Activated naive CD8-positive, alpha-beta T cell treated with anti-CD3 and anti-CD28 coated beads, Interleukin-2, amount 50 U/mL, for 24 hours (primary cell): ENCODE results near the gene FMO4.
"Not testable (repeated sequence)": the region's sequence is repeated elsewhere in the genome, so short reads cannot be mapped to it uniquely, and the experiment has no call there.

Experiments
- ATAC-seq: fragments of 150-1000 bp; cut with Tn5 transposase; one replicate; pipeline ENCODE4 v1.10.0; 2021
- DNase-seq: peaks from one replicate; pipeline ENCODE4 v3.0.0; 2021
- H3K27ac Mint-ChIP-seq: one replicate; pipeline ENCODE4 v1.8.0; 2021; ENCODE audit warnings: mild to moderate bottlenecking, mixed read lengths
- H3K27me3 Mint-ChIP-seq: one replicate; pipeline ENCODE4 v1.8.0; 2021; ENCODE audit warnings: mixed read lengths
- H3K36me3 Mint-ChIP-seq: one replicate; pipeline ENCODE4 v1.8.0; 2021; ENCODE audit warnings: low read depth, mixed read lengths
- H3K4me1 Mint-ChIP-seq: one replicate; pipeline ENCODE4 v1.8.0; 2021; ENCODE audit warnings: mixed read lengths
- H3K4me3 Mint-ChIP-seq: one replicate; pipeline ENCODE4 v1.8.0; 2021; ENCODE audit warnings: mild to moderate bottlenecking, moderate library complexity, mixed read lengths
- H3K9me3 Mint-ChIP-seq: one replicate; pipeline ENCODE4 v1.8.0; 2021; ENCODE audit warnings: mixed read lengths

Gene FMO4

GRCh38 chr1:171313835-171314320 is at the start of gene FMO4:
Gene FMO4 (plus strand): TSS chr1:171314183. CDS start chr1:171319826, 5,643 bp downstream.
- H3K4me1 Mint-ChIP-seq: peaks cover 22% of the 10 kb centered on the region
- no peaks in the 10 kb centered on the region for H3K9me3 Mint-ChIP-seq
- peak; percentile 76 for DNase-seq
- H3K36me3 Mint-ChIP-seq: no peaks in the 10 kb centered on the region
- no peaks in the 10 kb centered on the region for H3K27me3 Mint-ChIP-seq
- peak within 1 kb of the TSS; percentile 73 for H3K27ac Mint-ChIP-seq
- peak within 1 kb of the TSS; percentile 78 for H3K4me3 Mint-ChIP-seq
- peak; percentile 100 for ATAC-seq

- H3K36me3 Mint-ChIP-seq: no peaks in the 10 kb centered on the region
- H3K4me1 Mint-ChIP-seq: no peaks in the 10 kb centered on the region
- H3K9me3 Mint-ChIP-seq: no peaks in the 10 kb centered on the region
- no peak for ATAC-seq
- H3K4me3 Mint-ChIP-seq: no peak overlapping the region
- no peak overlapping the region for H3K27ac Mint-ChIP-seq
- no peak for DNase-seq
- peaks cover 16% of the 10 kb centered on the region for H3K27me3 Mint-ChIP-seq
Observed at GRCh38 chr1:171265686-171266085, 48.3 kb upstream of the FMO4 start.

GRCh38 chr1:171266930-171267329 is 47.1 kb upstream of the FMO4 start:
- ATAC-seq: no peak
- no peaks in the 10 kb centered on the region for H3K36me3 Mint-ChIP-seq
- no peak overlapping the region for H3K4me3 Mint-ChIP-seq
- peaks cover 20% of the 10 kb centered on the region for H3K27me3 Mint-ChIP-seq
- no peaks in the 10 kb centered on the region for H3K9me3 Mint-ChIP-seq
- H3K27ac Mint-ChIP-seq: no peak overlapping the region
- DNase-seq: no peak
- no peaks in the 10 kb centered on the region for H3K4me1 Mint-ChIP-seq

- no peak for ATAC-seq
- H3K4me3 Mint-ChIP-seq: no peak overlapping the region
Observed at GRCh38 chr1:171267391-171267790, 46.6 kb upstream of the FMO4 start.

GRCh38 chr1:171270806-171271205 is 43.2 kb upstream of the FMO4 start:
- no peak overlapping the region for H3K27ac Mint-ChIP-seq
- ATAC-seq: no peak
- DNase-seq: no peak

More at GRCh38 chr1:171267391-171267790, 46.6 kb upstream of the FMO4 start:
- Mint-ChIP-seq H3K4me1 (no peaks in the 10 kb centered on the region), H3K9me3 (no peaks in the 10 kb centered on the region), H3K27me3 (peaks cover 20% of the 10 kb centered on the region), H3K27ac (no peak overlapping the region), H3K36me3 (no peaks in the 10 kb centered on the region)
- no peak for DNase-seq

GRCh38 chr1:171277534-171277933 is 36.4 kb upstream of the FMO4 start:
- peaks cover 12% of the 10 kb centered on the region for H3K27me3 Mint-ChIP-seq
- H3K27ac Mint-ChIP-seq: no peak overlapping the region
- H3K4me1 Mint-ChIP-seq: peaks cover 5% of the 10 kb centered on the region
- no peak for ATAC-seq
- DNase-seq: no peak
- H3K36me3 Mint-ChIP-seq: no peaks in the 10 kb centered on the region
- H3K4me3 Mint-ChIP-seq: no peak overlapping the region
- H3K9me3 Mint-ChIP-seq: no peaks in the 10 kb centered on the region

More at GRCh38 chr1:171270806-171271205, 43.2 kb upstream of the FMO4 start:
- no peaks in the 10 kb centered on the region for H3K36me3 Mint-ChIP-seq
- peaks cover 27% of the 10 kb centered on the region for H3K27me3 Mint-ChIP-seq
- H3K4me1 Mint-ChIP-seq: no peaks in the 10 kb centered on the region
- no peak overlapping the region for H3K4me3 Mint-ChIP-seq
- H3K9me3 Mint-ChIP-seq: no peaks in the 10 kb centered on the region

- no peak overlapping the region for H3K27ac Mint-ChIP-seq
- peaks cover 9% of the 10 kb centered on the region for H3K27me3 Mint-ChIP-seq
- no peaks in the 10 kb centered on the region for H3K9me3 Mint-ChIP-seq
- H3K4me1 Mint-ChIP-seq: peaks cover 5% of the 10 kb centered on the region
- no peak for DNase-seq
- H3K36me3 Mint-ChIP-seq: no peaks in the 10 kb centered on the region
- ATAC-seq: no peak
- no peak overlapping the region for H3K4me3 Mint-ChIP-seq
Observed at GRCh38 chr1:171279234-171279633, 34.7 kb upstream of the FMO4 start.

GRCh38 chr1:171279678-171280077 is 34.3 kb upstream of the FMO4 start:
- no peaks in the 10 kb centered on the region for H3K36me3 Mint-ChIP-seq
- ATAC-seq (no peak), DNase-seq (no peak)
- no peak overlapping the region for H3K4me3 Mint-ChIP-seq
- no peak overlapping the region for H3K27ac Mint-ChIP-seq
- no peaks in the 10 kb centered on the region for H3K9me3 Mint-ChIP-seq
- H3K4me1 Mint-ChIP-seq: peaks cover 5% of the 10 kb centered on the region
- H3K27me3 Mint-ChIP-seq: peaks cover 9% of the 10 kb centered on the region

GRCh38 chr1:171280599-171280998 is 33.4 kb upstream of the FMO4 start:
- ATAC-seq: no peak
- H3K4me3 Mint-ChIP-seq: no peak overlapping the region

GRCh38 chr1:171286032-171286705 is 27.8 kb upstream of the FMO4 start:
- peaks cover 3% of the 10 kb centered on the region for H3K4me1 Mint-ChIP-seq
- ATAC-seq: no peak
- H3K4me3 Mint-ChIP-seq: no peak overlapping the region
- H3K36me3 Mint-ChIP-seq: no peaks in the 10 kb centered on the region
- H3K9me3 Mint-ChIP-seq: no peaks in the 10 kb centered on the region
- DNase-seq: no peak
- no peak overlapping the region for H3K27ac Mint-ChIP-seq
- peaks cover 11% of the 10 kb centered on the region for H3K27me3 Mint-ChIP-seq

More at GRCh38 chr1:171280599-171280998, 33.4 kb upstream of the FMO4 start:
- Mint-ChIP-seq H3K36me3 (no peaks in the 10 kb centered on the region), H3K27ac (no peak overlapping the region), H3K9me3 (no peaks in the 10 kb centered on the region), H3K4me1 (peaks cover 5% of the 10 kb centered on the region), H3K27me3 (peaks cover 10% of the 10 kb centered on the region)
- DNase-seq: no peak

GRCh38 chr1:171290621-171291020 is 23.4 kb upstream of the FMO4 start:
- Mint-ChIP-seq H3K4me1 (peaks cover 3% of the 10 kb centered on the region), H3K4me3 (no peak overlapping the region)

GRCh38 chr1:171292799-171293198 is 21.2 kb upstream of the FMO4 start:
- Mint-ChIP-seq H3K27me3 (peaks cover 8% of the 10 kb centered on the region), H3K36me3 (no peaks in the 10 kb centered on the region), H3K4me1 (no peaks in the 10 kb centered on the region), H3K9me3 (no peaks in the 10 kb centered on the region), H3K27ac (no peak overlapping the region), H3K4me3 (no peak overlapping the region)
- DNase-seq (no peak), ATAC-seq (no peak)

More at GRCh38 chr1:171290621-171291020, 23.4 kb upstream of the FMO4 start:
- Mint-ChIP-seq H3K27ac (no peak overlapping the region), H3K27me3 (peaks cover 7% of the 10 kb centered on the region), H3K36me3 (no peaks in the 10 kb centered on the region), H3K9me3 (no peaks in the 10 kb centered on the region)
- DNase-seq (no peak), ATAC-seq (no peak)

GRCh38 chr1:171295383-171295782 is 18.6 kb upstream of the FMO4 start:
- not testable (repeated sequence) for ATAC-seq, H3K4me1 Mint-ChIP-seq, H3K27me3 Mint-ChIP-seq, H3K4me3 Mint-ChIP-seq, H3K36me3 Mint-ChIP-seq, DNase-seq, H3K9me3 Mint-ChIP-seq, H3K27ac Mint-ChIP-seq

GRCh38 chr1:171295821-171296220 is 18.2 kb upstream of the FMO4 start:
- H3K4me3 Mint-ChIP-seq: no peak overlapping the region
- H3K4me1 Mint-ChIP-seq: no peaks in the 10 kb centered on the region
- no peak overlapping the region for H3K27ac Mint-ChIP-seq
- H3K36me3 Mint-ChIP-seq: no peaks in the 10 kb centered on the region
- ATAC-seq: no peak
- peaks cover 3% of the 10 kb centered on the region for H3K27me3 Mint-ChIP-seq
- no peak for DNase-seq
- peaks cover 11% of the 10 kb centered on the region for H3K9me3 Mint-ChIP-seq

GRCh38 chr1:171296897-171297296 is 17.1 kb upstream of the FMO4 start:
- ATAC-seq (no peak), DNase-seq (no peak)
- Mint-ChIP-seq H3K4me1 (no peaks in the 10 kb centered on the region), H3K9me3 (peaks cover 22% of the 10 kb centered on the region), H3K4me3 (no peak overlapping the region), H3K27ac (no peak overlapping the region), H3K27me3 (peaks cover 4% of the 10 kb centered on the region), H3K36me3 (no peaks in the 10 kb centered on the region)
